ENCODE data around the gene ZRSR2. TPM values are rescaled to one million over a fixed set of nuclear protein-coding genes. Genes with fewer than 3 reads are reported as not detected.

Gene ZRSR2
- total and polyA plus RNA-seq, 9 of the 15 experiments (the other 6 are each of a cell fraction or from before 2014, with no cell fraction given), result 3.5 to 19.5 (median 8.6) TPM

DNA sequence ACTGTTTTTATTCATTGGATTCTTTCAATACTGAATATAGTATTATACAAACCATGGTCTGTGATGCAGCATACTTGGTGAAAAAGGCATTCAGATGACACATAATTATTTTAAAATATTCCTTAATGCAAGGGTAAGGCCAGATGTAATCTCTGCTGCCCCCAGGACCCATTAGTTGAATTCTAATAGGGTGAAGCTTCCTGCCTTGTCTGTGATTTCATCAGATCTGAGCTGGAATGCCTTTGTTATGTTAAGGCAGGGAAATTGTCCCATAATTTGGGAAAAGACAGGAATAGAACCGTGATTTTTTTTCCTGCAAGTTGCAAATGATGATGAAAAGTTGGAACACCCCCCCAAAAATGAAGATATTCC, 26.1 kb downstream of the ZRSR2 start:
- Histone ChIP-seq H3K27ac (ENCODE audit: extremely low read depth, low read depth, low read length) (no peak overlapping the region), H3K36me3 (ENCODE audit: control insufficient read depth, insufficient read depth, low read length) (peaks cover 40% of the 10 kb centered on the region), H3K4me2 (ENCODE audit: insufficient read depth, low read length) (no peak overlapping the region), H3K27me3 (ENCODE audit: control insufficient read depth in 2 of 2, insufficient read depth in 2 of 2, low read length in 2 of 2) (no peaks in the 10 kb centered on the region), H4K20me1 (replicated peaks; ENCODE audit: control insufficient read depth, insufficient read depth, low read length) (no peaks in the 10 kb centered on the region), H2AFZ (ENCODE audit: low read depth, low read length) (no peak overlapping the region), H3K9ac (ENCODE audit: insufficient read depth in 1 of 2, low read depth in 2 of 2, low read length in 2 of 2) (no peak overlapping the region), H3K4me1 (replicated peaks in 1 of 2; ENCODE audit: control insufficient read depth in 2 of 2, insufficient read depth in 2 of 2, low read length in 2 of 2) (no peaks in the 10 kb centered on the region), H3K4me3 (no peak overlapping the region), H3K9me3 (replicated peaks; ENCODE audit: control insufficient read depth, insufficient read depth, low read depth, low read length) (no peaks in the 10 kb centered on the region), H3K79me2 (ENCODE audit: control insufficient read depth, insufficient read depth, low read length) (no peaks in the 10 kb centered on the region), H3K9me1 (ENCODE audit: control insufficient read depth, insufficient read depth, low read length) (no peaks in the 10 kb centered on the region)
- in situ Hi-C loops (cut with MboI) (no loop called here), intact Hi-C loops (cut with micrococcal nuclease) (no loop called here)
- no peak for DNase-seq (ENCODE audit: extremely low read depth in 1 of 4, low spot score in 3 of 4)
- ChIA-PET POLR2A (interaction anchor here (0.9 to 1.1 kb wide), 2 partner anchors 27 to 30 kb away, joined by 3 to 5 read pairs; no protein-coding TSS in a partner anchor), CTCF (ENCODE audit: low intra/inter-chr PET ratio) (no interaction called here)
- TF ChIP-seq, protein P1, sequence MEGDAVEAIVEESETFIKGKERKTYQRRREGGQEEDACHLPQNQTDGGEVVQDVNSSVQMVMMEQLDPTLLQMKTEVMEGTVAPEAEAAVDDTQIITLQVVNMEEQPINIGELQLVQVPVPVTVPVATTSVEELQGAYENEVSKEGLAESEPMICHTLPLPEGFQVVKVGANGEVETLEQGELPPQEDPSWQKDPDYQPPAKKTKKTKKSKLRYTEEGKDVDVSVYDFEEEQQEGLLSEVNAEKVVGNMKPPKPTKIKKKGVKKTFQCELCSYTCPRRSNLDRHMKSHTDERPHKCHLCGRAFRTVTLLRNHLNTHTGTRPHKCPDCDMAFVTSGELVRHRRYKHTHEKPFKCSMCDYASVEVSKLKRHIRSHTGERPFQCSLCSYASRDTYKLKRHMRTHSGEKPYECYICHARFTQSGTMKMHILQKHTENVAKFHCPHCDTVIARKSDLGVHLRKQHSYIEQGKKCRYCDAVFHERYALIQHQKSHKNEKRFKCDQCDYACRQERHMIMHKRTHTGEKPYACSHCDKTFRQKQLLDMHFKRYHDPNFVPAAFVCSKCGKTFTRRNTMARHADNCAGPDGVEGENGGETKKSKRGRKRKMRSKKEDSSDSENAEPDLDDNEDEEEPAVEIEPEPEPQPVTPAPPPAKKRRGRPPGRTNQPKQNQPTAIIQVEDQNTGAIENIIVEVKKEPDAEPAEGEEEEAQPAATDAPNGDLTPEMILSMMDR (IDR thresholded peaks at IDR 0.05 in 2 of 3, conservative IDR thresholded peaks at IDR 0.05 in 1 of 3; ENCODE audit: insufficient read depth in 2 of 3, low read depth in 1 of 3, low read length in 3 of 3), result 0 out of 6 replicates have a peak, but pooled peaks of 1 of the 3 experiments have one; percentile 5
- TF ChIP-seq HCFC1 (IDR thresholded peaks at IDR 0.05; ENCODE audit: low read depth, low read length), result no peak
- no peak for FAIRE-seq
- ATAC-seq, result no peak
- WGBS (ENCODE audit: insufficient coverage, low coverage, missing lambda C conversion rate), result 44% methylated on average over 1 of the region's 1 CpG
- no TSS peak for BruUV-seq (replicated peaks)

GRCh38 chrX:15816886-15817285, 26.6 kb downstream of the ZRSR2 start:
- ATAC-seq (no peak), FAIRE-seq (no peak), DNase-seq (ENCODE audit: extremely low read depth in 1 of 4, low spot score in 3 of 4) (no peak)
- Histone ChIP-seq H3K9me3 (replicated peaks; ENCODE audit: control insufficient read depth, insufficient read depth, low read depth, low read length) (no peaks in the 10 kb centered on the region), H3K4me2 (ENCODE audit: insufficient read depth, low read length) (no peak overlapping the region), H4K20me1 (replicated peaks; ENCODE audit: control insufficient read depth, insufficient read depth, low read length) (no peaks in the 10 kb centered on the region), H2AFZ (ENCODE audit: low read depth, low read length) (no peak overlapping the region), H3K27ac (ENCODE audit: extremely low read depth, low read depth, low read length) (no peak overlapping the region), H3K4me1 (replicated peaks in 1 of 2; ENCODE audit: control insufficient read depth in 2 of 2, insufficient read depth in 2 of 2, low read length in 2 of 2) (no peaks in the 10 kb centered on the region), H3K36me3 (ENCODE audit: control insufficient read depth, insufficient read depth, low read length) (peaks cover 40% of the 10 kb centered on the region), H3K79me2 (ENCODE audit: control insufficient read depth, insufficient read depth, low read length) (no peaks in the 10 kb centered on the region), H3K9me1 (ENCODE audit: control insufficient read depth, insufficient read depth, low read length) (no peaks in the 10 kb centered on the region), H3K4me3 (no peak overlapping the region), H3K27me3 (ENCODE audit: control insufficient read depth in 2 of 2, insufficient read depth in 2 of 2, low read length in 2 of 2) (no peaks in the 10 kb centered on the region), H3K9ac (ENCODE audit: insufficient read depth in 1 of 2, low read depth in 2 of 2, low read length in 2 of 2) (no peak overlapping the region)
- CTCF ChIA-PET (ENCODE audit: low intra/inter-chr PET ratio), result no interaction called here
- TF ChIP-seq RHOXF2B (CRISPR knock-in tag; conservative IDR thresholded peaks at IDR 0.05) (no peak), CHD1 (IDR thresholded peaks at IDR 0.05; ENCODE audit: low read length) (no peak)
- intact Hi-C loops (cut with micrococcal nuclease) (no loop called here), in situ Hi-C loops (cut with MboI) (no loop called here)
- BruUV-seq (replicated peaks), result no TSS peak
- POLR2A ChIA-PET, result no interaction called here
- 61% methylated on average over 3 of the region's 4 CpGs for WGBS (ENCODE audit: insufficient coverage, low coverage, missing lambda C conversion rate)
